CD14-positive monocyte (primary cell): ENCODE results near the gene NEO1. TPM values are rescaled to one million over a fixed set of nuclear protein-coding genes. Genes with fewer than 3 reads are reported as not detected.

Source experiments
- DNase-seq, 3 donors: peaks; one replicate each; pipeline ENCODE4 v3.0.0-alpha.2; 2011 to 2022
- H2AFZ ChIP-seq: 2 replicates; pipeline ENCODE4 v1.6.0; 2012; ENCODE audit warnings: mild to moderate bottlenecking, low read depth, low read length, inconsistent platforms; ENCODE audit not compliant: insufficient read depth, poor library complexity, severe bottlenecking
- H3K27ac ChIP-seq, 2 donors: 1 replicate in 1 of 2; 2 replicates in 1 of 2; pipeline ENCODE4 v1.5.1; 2012 to 2013; ENCODE audit warnings: low read length in 2 of 2, control low read depth in 1 of 2, inconsistent platforms in 1 of 2, low read depth in 1 of 2, mild to moderate bottlenecking in 1 of 2
- H3K27me3 ChIP-seq, 2 donors: one replicate each; pipeline versions ENCODE4 v1.6.0 to v1.6.1; 2011 to 2013; ENCODE audit warnings: low read length in 2 of 2; ENCODE audit not compliant: control insufficient read depth in 2 of 2, insufficient read depth in 2 of 2
- H3K36me3 ChIP-seq, 2 donors: replicated peaks in 1 of 2; 1 replicate in 1 of 2; 2 replicates in 1 of 2; pipeline versions ENCODE4 v1.5.1 to v1.6.1; 2012 to 2013; ENCODE audit warnings: low read length in 2 of 2, control low read depth in 1 of 2, inconsistent platforms in 1 of 2, mild to moderate bottlenecking in 1 of 2; ENCODE audit not compliant: insufficient read depth in 2 of 2, control insufficient read depth in 1 of 2
- H3K4me1 ChIP-seq, 2 donors: 1 replicate in 1 of 2; 2 replicates in 1 of 2; pipeline versions ENCODE4 v1.5.1 to v1.6.1; 2012 to 2013; ENCODE audit warnings: low read length in 2 of 2, control low read depth in 1 of 2, inconsistent platforms in 1 of 2, mild to moderate bottlenecking in 1 of 2, moderate library complexity in 1 of 2; ENCODE audit not compliant: insufficient read depth in 2 of 2, control insufficient read depth in 1 of 2
- H3K4me2 ChIP-seq: replicated peaks from 2 replicates; pipeline ENCODE3; 2012; ENCODE audit warnings: low read length, moderate library complexity, mild to moderate bottlenecking; ENCODE audit not compliant: poor library complexity, severe bottlenecking; ENCODE audit errors: extremely low read depth
- H3K4me3 ChIP-seq, 3 experiments: fragments of 200-600 bp in 1 of 3; sonication (generic) in 1 of 3; replicated peaks in 1 of 3; 1 replicate in 2 of 3; 2 replicates in 1 of 3; pipeline ENCODE4 v1.5.1; 2011 to 2013; ENCODE audit warnings: low read length in 3 of 3, mild to moderate bottlenecking in 3 of 3, control low read depth in 2 of 3, low read depth in 2 of 3, inconsistent platforms in 1 of 3, moderate library complexity in 1 of 3
- H3K79me2 ChIP-seq: 2 replicates; pipeline ENCODE4 v1.6.0; 2012; ENCODE audit warnings: mild to moderate bottlenecking, control low read depth, inconsistent platforms, low read length, moderate library complexity; ENCODE audit not compliant: insufficient read depth
- H3K9ac ChIP-seq: 2 replicates; pipeline ENCODE4 v1.6.0; 2017; ENCODE audit warnings: low read length, mild to moderate bottlenecking; ENCODE audit not compliant: insufficient read depth, poor library complexity, severe bottlenecking
- H3K9me3 ChIP-seq, 2 donors: replicated peaks in 1 of 2; 1 replicate in 1 of 2; 2 replicates in 1 of 2; pipeline versions ENCODE4 v1.5.1 to v1.6.1; 2012 to 2013; ENCODE audit warnings: low read length in 2 of 2, control low read depth in 1 of 2; ENCODE audit not compliant: control insufficient read depth in 1 of 2, insufficient read depth in 1 of 2
- H4K20me1 ChIP-seq: 2 replicates; pipeline ENCODE4 v1.6.0; 2012; ENCODE audit warnings: mild to moderate bottlenecking, low read length, control low read depth, moderate library complexity; ENCODE audit not compliant: insufficient read depth
- H3K27ac Mint-ChIP-seq, 7 donors: one replicate each; pipeline ENCODE4 v1.8.0; 2020; ENCODE audit warnings: mild to moderate bottlenecking in 7 of 7, mixed read lengths in 7 of 7, moderate library complexity in 6 of 7, inconsistent platforms in 2 of 7
- H3K27me3 Mint-ChIP-seq, 3 donors: one replicate each; pipeline ENCODE4 v1.8.0; 2021 to 2022; ENCODE audit warnings: low read depth in 3 of 3, mild to moderate bottlenecking in 3 of 3, mixed read lengths in 3 of 3, moderate library complexity in 3 of 3, inconsistent platforms in 1 of 3
- H3K36me3 Mint-ChIP-seq, 2 donors: one replicate each; pipeline ENCODE4 v1.8.0; 2020; ENCODE audit warnings: mixed read lengths in 2 of 2, inconsistent platforms in 1 of 2, mild to moderate bottlenecking in 1 of 2
- H3K4me1 Mint-ChIP-seq: one replicate; pipeline ENCODE4 v1.8.0; 2020; ENCODE audit warnings: mild to moderate bottlenecking, mixed read lengths
- H3K4me3 Mint-ChIP-seq, 2 donors: one replicate each; pipeline ENCODE4 v1.8.0; 2020; ENCODE audit warnings: mild to moderate bottlenecking in 2 of 2, mixed read lengths in 2 of 2, moderate library complexity in 1 of 2
- H3K9me3 Mint-ChIP-seq, 7 donors: one replicate each; pipeline ENCODE4 v1.8.0; 2020 to 2022; ENCODE audit warnings: mixed read lengths in 7 of 7, mild to moderate bottlenecking in 6 of 7, moderate library complexity in 6 of 7, inconsistent platforms in 2 of 7
- CTCF ChIP-seq: fragments of 200-600 bp; IDR thresholded peaks from one replicate; pipeline ENCODE4 v1.8.0; 2022; ENCODE audit warnings: antibody characterized with exemption, mild to moderate bottlenecking
- whole genome bisulfite sequencing: methylation state at CpG from one replicate; pipeline ENCODE4 v1.1.5; 2013; ENCODE audit warnings: missing lambda C conversion rate; ENCODE audit not compliant: insufficient coverage; 5-methylcytosine and 5-hydroxymethylcytosine counted together
- intact Hi-C, 2 donors: fragments of 100-400 bp; cut with micrococcal nuclease; formaldehyde crosslinking; loops; one replicate each; pipeline versions ENCODE4 v1.15.0 to v1.15.1; 2023
- polyA plus RNA-seq, 3 donors: library from polyadenylated mRNA; depleted of rRNA in 1 of 3; unstranded in 2 of 3; stranded (reverse) in 1 of 3; fragments of 300-500 nt in 2 of 3; fragments of >200 nt in 1 of 3; fragmentation: Illumina TruSeq in 2 of 3; gene quantifications; 1 replicate in 2 of 3; 2 replicates in 1 of 3; pipeline ENCODE4 v1.2.3, GENCODE V29; 2012 to 2021

Gene NEO1
- polyA plus RNA-seq, 3 donors = 0.03 to 0.06 TPM; not detected in 1

- Histone ChIP-seq H3K36me3 (no peaks in the 10 kb centered on the region), H4K20me1 (no peaks in the 10 kb centered on the region), H2AFZ (no peak overlapping the region), H3K27me3 (peaks cover 0 to 26% of the 10 kb centered on the region in 2 donors), H3K4me3 (no peak overlapping the region), H3K9me3 (no peaks in the 10 kb centered on the region), H3K79me2 (no peaks in the 10 kb centered on the region), H3K9ac (no peak overlapping the region), H3K4me2 (no peak overlapping the region), H3K27ac (no peak overlapping the region), H3K4me1 (no peaks in the 10 kb centered on the region)
- Mint-ChIP-seq H3K36me3 (no peaks in the 10 kb centered on the region), H3K27me3 (peaks cover 35 to 46% (median 39%) of the 10 kb centered on the region in 3 donors), H3K9me3 (peaks cover 0 to 4% (median 0%) of the 10 kb centered on the region in 7 donors), H3K27ac (peak overlapping the region in 1 of 7 donors; percentile 40), H3K4me3 (no peak overlapping the region), H3K4me1 (no peaks in the 10 kb centered on the region)
- DNase-seq = no peak
- intact Hi-C loops = no loop called here
- no peak for TF ChIP-seq CTCF
- 97% methylated on average over 30 of the region's 30 CpGs for WGBS
Observed at GRCh38 chr15:73323374-73323955, 271.2 kb downstream of the NEO1 start.

GRCh38 chr15:73323956-73324355 lies 271.7 kb downstream of the NEO1 start:
- Mint-ChIP-seq H3K36me3 (no peaks in the 10 kb centered on the region), H3K9me3 (peaks cover 0 to 4% (median 0%) of the 10 kb centered on the region in 7 donors), H3K4me1 (no peaks in the 10 kb centered on the region), H3K4me3 (no peak overlapping the region), H3K27ac (no peak overlapping the region), H3K27me3 (peaks cover 31 to 41% (median 37%) of the 10 kb centered on the region in 3 donors)
- Histone ChIP-seq H3K79me2 (no peaks in the 10 kb centered on the region), H3K9ac (no peak overlapping the region), H3K4me1 (no peaks in the 10 kb centered on the region), H3K4me3 (no peak overlapping the region), H4K20me1 (no peaks in the 10 kb centered on the region), H3K27ac (no peak overlapping the region), H3K36me3 (no peaks in the 10 kb centered on the region), H3K4me2 (no peak overlapping the region), H2AFZ (no peak overlapping the region), H3K9me3 (no peaks in the 10 kb centered on the region), H3K27me3 (peaks cover 0 to 22% of the 10 kb centered on the region in 2 donors)
- no peak for DNase-seq
- intact Hi-C loops = no loop called here
- WGBS = 96% methylated on average over 10 of the region's 16 CpGs
- TF ChIP-seq CTCF = no peak
